ENCODE measurements around the gene ADGRF1.

DNA sequence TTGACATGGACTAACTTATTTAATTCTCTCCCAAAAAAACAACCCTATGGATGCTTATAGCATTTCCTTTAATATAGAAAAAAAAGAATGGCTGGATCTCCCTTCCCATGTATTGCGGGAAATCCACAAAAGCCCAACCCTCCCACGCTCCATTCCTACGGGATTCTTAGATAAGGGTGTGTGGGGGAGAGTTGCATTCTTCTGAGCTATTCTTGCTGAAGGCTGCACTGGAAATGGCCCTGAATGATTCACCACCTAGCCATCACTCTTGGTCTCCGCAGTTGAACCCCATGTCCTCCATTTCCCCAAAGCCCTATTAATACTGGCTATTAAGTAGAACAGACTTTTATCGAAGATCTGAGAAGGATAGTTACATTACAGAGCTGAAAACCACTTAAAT is 78.5 kb downstream of the ADGRF1 start:
- TF ChIP-seq, protein P1, sequence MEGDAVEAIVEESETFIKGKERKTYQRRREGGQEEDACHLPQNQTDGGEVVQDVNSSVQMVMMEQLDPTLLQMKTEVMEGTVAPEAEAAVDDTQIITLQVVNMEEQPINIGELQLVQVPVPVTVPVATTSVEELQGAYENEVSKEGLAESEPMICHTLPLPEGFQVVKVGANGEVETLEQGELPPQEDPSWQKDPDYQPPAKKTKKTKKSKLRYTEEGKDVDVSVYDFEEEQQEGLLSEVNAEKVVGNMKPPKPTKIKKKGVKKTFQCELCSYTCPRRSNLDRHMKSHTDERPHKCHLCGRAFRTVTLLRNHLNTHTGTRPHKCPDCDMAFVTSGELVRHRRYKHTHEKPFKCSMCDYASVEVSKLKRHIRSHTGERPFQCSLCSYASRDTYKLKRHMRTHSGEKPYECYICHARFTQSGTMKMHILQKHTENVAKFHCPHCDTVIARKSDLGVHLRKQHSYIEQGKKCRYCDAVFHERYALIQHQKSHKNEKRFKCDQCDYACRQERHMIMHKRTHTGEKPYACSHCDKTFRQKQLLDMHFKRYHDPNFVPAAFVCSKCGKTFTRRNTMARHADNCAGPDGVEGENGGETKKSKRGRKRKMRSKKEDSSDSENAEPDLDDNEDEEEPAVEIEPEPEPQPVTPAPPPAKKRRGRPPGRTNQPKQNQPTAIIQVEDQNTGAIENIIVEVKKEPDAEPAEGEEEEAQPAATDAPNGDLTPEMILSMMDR (IDR thresholded peaks at IDR 0.05; ENCODE audit: insufficient read depth, low read length, poor library complexity, severe bottlenecking): no peak
- no peak for TF ChIP-seq EZH2phosphoT487 (conservative IDR thresholded peaks at IDR 0.05; ENCODE audit: low read length)
